GM19035 (cell line): Measurements from ENCODE around the gene SULT1E1.

Source experiments
- ATAC-seq: cut with Tn5 transposase; IDR thresholded peaks from one replicate; pipeline ENCODE4 v1.9.1; 2021; ENCODE audit not compliant: unreplicated experiment

The SULT1E1 gene

DNA sequence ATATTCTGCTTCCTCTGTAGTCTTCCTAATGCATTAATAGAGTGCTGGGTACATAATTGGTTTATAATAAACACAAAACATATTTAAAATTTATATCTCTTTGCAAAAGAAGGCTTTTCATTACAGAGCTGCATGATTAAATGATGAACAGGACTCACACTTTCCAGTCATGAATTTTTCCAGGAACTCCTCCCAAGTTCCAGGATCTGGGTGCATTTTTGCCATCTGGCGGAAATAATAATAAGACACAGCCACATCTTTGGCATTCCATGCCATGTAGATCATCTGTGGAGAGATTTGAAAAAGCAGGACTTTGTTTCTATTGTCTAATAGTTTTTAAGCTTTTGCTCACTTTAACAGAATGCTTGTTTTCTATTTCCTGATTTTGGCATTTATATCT, 59.3 kb downstream of the SULT1E1 start:
- no peak for ATAC-seq

GRCh38 chr4:69799337-69799736, 60.6 kb downstream of the SULT1E1 start:
- ATAC-seq: no peak

- no peak for ATAC-seq
These were observed 66.2 kb downstream of the SULT1E1 start for GRCh38 chr4:69793732-69794131.
